Measurements from ENCODE around the gene TERT.
"Not testable (repeated sequence)": the region's sequence is repeated elsewhere in the genome, so short reads cannot be mapped to it uniquely, and the experiment has no call there.

Gene TERT

GRCh38 chr5:1294835-1295649, at the start of gene TERT:
Gene TERT (minus strand): TSS chr5:1295068. CDS start chr5:1294989, 79 bp downstream.
- DNase-seq, result no peak

DNA sequence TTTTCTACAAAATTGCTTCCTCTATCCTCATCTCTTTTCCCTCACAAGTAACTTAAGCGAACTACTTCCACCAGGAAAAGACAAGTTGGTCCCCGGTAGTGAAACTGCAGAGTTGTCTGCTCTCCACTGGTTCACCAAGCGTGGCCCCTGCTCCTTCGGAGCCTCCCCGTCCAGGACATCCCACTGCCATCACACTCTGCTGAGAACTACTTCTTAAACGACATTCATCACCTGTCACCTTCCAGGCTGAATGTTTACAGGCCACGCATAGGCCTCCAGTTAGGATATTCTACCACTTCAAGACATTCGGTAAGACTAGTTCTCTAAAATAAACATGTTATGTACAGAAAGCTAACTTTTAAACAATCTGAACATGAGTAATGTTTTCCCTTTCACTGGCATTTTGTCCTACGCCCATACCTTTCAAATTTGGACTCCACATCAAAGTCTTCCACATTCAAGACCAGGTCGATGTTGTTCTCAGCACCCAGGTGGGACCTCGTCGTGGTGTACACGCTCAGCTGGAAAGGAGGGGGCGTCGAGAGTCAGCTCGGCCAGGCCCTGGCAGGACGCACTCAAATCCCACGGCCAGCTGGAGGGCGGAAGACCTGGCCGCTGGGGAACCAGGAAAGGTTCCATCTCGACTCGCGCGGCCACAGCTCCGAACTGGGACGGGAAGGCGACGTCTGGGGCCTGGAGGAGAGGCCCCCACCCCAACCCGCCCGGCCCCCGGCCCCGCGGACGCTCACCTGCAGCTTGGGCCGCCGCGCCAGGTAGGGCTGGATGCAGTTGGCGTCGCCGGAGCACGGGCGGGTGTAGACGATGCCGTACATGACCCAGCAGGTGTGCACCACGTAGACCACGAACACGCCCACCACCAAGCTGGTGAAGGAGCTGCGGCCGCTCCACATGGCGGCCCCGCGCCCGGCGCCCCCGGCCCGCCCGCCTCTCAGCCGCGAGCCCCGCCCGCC, 49.3 kb upstream of the TERT start:
- DNase-seq, result no peak

DNA sequence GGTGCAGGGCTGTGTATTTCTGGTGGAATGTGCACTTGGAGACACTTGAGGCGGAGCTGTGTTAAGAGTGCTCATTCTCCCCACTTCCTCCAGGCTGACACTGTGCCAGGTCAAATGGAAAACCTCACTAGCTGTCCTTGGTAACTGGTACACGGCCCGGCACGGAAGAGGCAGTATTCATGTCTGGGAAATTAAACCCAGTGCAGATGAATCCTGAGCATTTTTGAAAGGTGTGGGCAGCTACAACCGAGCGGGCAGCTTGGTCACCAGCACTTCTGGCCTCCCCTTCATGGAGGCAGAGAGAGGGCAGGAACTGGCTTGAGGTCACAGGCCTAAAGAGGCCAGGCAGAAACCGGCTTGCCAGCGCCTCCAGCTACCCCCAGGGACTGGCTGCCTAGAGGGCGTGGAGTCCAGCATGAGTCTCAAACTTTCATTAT, 48.5 kb upstream of the TERT start:
- DNase-seq, result no peak

GRCh38 chr5:1342711-1343110, 47.8 kb upstream of the TERT start:
- DNase-seq, result not testable (repeated sequence)

DNA sequence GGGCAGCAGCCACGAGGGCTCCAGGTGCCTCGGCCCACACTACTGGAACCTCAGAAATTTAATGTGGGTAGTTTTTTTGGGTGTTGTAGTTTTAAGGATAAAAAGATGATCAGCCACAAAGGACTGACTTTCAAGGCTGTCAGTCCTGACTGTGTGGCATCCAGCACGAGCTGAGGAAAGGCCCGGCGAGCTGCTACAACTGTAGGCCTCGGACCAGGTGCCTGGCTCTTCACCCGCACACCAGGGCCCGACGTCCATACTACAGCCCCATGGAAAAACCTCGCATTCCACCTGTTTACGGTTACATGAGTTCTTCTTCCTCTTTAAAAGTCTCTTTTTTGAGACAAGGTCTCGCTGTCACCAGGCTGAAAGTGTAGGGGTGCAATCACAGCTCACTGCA, 47.4 kb upstream of the TERT start:
- no peak for DNase-seq

DNA sequence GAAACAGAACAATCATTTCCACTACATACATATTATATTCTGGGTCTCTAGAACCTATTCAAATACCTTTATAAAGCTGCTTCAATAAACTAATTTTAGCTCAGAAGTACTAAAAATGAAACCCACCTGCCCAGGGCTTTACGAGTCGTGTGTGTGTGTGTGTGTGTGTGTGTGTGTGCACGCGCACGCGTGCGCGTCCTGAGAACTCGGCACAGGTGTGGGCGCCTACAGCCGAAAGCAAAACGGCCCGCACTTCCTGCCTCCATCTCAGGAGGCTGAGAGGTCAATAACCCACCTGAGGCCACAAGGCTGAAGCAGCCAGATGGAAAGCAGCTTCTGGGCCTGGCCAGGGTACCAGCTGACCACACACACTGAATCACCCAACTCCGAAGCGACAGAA, 47.0 kb upstream of the TERT start:
- DNase-seq, result no peak

GRCh38 chr5:1339818-1340210, 44.9 kb upstream of the TERT start:
- not testable (repeated sequence) for DNase-seq

GRCh38 chr5:1339139-1339817, 44.4 kb upstream of the TERT start:
- not testable (repeated sequence) for DNase-seq

DNA sequence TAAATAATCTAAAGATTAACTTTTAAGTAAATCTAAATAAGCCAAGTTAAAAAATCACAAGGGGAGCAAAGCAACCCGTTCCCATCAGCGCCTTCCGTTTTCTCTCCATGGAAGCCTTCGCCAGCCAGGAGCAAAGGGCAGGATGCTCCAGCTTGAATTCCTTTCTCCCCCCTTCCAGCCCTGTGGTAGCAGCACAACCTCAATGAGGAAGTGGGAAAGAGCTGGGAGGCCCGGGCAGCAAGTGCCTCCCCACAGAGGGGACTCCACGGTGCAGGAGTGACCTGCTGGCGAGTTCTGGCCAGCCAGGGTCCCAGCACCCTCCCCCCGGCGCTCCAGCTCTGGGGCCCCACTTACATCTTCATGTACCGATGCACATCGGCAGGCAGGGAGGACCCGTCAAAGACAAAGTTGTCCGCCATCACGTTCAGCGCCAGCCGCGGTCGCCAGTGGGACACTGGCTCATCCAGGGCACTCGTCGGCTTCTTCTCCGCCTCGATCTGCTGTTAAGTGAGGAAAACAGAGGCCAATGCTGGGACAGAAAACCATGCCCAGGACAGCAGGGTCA, 43.7 kb upstream of the TERT start:
- no peak for DNase-seq

- DNase-seq, result no peak
Observed at GRCh38 chr5:1338196-1338490, 43.3 kb upstream of the TERT start.

DNA sequence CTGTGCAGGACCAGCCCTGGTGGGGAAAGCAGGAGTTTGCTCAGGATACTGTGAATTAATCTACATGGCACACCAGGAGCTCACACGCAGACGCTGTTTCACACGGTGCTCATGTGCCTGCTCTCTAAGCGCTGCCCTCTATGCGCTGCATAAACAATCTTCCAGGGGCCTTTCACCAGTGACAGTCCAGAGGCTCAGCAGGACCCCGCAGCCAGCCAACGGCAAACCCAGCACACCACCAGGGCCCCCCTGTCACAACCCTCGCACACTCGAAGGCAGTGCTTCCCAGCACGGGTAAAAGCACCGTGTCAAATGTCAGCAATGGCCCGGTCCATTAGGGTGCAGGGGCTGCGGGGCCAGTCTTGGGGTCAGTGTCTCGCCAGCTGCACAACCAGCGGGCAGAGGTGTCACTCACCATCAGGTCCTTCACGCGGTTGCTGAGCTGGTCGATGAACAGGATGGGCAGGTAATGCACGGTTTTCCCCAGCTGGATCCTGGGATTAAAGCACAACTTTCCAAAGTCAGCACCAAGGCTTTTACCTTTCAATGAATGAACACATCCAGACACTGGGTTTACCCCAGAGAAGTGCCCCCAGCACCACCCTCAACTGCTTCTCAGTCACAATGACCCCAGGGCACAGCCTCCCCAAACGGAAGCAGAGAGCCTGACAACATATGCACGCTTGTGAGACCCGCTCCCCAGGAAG, 42.8 kb upstream of the TERT start:
- DNase-seq, result no peak

DNA sequence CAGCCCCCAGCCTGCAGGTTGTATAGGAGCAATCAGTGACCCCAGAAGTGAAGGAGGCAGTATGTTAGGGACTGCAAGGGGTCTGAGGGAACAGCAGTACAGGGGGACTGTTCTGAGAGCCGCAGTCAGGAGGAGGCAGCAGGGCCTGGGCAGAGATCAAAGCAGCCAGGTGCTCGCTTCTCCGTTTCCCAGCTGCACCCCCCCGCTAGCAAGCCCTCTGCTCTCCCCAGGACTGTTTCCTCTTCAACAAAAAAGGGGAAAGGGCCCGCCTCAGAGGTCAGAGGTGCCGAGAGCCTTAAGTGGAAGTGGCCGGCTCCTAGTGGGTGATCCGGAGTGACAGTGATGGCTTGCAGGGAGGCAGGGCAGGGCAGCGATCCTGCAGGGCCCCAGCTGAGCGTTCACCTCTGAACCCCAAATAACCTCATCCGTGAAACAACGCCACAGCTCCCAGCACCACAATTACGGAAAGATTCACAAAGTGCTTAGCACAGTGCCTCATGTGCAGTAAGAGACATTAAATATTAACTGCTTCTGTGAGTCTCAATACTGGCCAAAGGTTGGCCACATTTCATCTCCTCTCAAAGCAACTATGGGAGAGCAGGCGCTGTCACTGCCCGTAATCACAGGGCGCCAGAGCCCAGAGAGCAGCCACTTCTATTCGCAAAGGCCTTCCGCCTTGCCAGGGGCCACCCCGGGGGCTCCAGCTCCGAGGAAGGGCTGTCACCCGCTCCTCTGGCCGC, 42.1 kb upstream of the TERT start:
- DNase-seq, result no peak

DNA sequence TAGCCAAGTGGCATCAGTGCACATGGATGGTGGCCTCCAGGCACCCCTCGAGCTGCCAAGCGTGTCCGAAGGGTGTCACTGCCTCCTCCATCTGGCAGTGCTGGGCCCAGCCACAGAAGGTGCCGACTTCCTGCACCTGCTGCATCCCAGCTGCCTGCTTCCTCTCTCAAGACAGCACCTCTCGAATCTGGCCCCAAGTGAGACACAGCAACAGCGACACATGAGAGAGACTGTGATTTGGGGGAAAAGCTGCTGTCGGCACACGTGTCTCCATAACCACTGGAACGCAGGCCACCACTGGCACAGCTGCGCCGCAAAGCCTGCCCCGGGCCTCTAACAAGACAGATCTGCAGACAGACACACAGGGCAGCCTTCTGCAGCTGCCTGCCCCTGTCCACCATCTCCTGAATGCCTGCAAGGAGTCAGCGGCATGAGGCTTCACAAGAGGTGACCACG, 41.3 kb upstream of the TERT start:
- no peak for DNase-seq

- DNase-seq, result no peak
Observed at GRCh38 chr5:1335540-1336095, 40.8 kb upstream of the TERT start.

DNA sequence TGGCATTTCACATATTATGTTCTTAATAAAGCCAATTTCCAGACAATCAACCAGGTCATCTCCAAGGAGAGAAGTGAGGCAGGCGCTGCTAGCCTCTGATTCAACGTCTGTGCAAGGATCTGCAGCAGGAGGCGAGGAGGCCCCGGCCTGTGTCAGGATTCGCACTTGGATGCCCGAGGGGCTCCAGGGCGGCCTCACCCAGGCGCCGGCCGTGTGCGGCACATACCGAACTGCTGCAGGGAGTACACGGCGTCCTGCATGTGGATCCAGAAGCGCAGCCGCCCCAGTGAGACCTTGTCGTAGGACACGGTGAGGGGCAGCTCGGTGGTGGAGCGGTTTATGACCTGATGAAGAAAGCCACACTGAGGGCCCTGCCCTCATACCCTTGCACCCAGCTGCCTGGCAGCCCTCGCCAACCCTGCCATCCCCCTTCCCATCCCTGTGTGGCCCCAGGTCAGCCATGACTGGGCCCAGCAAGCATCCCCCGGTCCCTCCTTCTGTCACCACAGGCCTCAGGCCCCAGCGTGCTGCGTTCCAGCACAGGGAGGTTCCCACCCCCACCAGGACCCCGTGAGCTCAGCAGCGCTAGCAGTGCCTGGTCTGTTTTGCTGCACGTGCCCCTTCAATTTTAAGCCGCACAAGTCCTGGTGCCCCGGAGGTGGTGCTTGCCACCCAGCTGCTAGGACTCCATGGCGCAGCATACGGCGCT, 40.1 kb upstream of the TERT start:
- DNase-seq, result no peak

- no peak for DNase-seq
Observed at GRCh38 chr5:1333986-1334385, 39.1 kb upstream of the TERT start.

- DNase-seq, result not testable (repeated sequence)
Observed at GRCh38 chr5:1333286-1333685, 38.4 kb upstream of the TERT start.

GRCh38 chr5:1332461-1333001, 37.7 kb upstream of the TERT start:
- DNase-seq, result no peak

DNA sequence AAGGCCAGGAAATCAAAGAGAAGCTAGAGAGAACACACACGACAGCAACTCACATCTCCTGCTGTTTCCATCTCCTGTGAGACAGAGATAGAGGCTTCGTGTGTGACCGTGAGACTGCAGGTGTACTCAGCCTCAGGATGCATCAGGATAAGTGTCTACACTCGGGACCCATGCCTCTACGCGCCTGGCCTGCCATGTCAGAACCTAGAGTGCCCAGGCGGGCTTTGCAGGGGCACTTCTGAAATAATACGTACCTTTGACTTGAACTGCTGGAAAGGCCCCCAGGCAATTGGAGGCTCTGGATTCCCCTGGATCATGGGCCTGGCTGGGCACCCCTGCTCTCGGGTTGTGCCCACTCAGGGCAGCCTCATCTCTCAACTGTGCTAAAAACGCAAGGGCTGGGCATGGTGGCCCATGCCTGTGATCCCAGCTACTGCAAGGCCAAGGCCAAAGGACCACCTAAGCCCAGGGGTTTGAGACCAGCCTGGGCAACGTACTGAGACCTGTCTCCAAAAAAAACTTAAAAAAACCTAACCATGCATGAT, 37.1 kb upstream of the TERT start:
- DNase-seq, result no peak

All from cerebellar nuclear complex (tissue), 1 donor.